Activated CD4-positive, alpha-beta T cell treated with anti-CD3 and anti-CD28 coated beads, Interleukin-10, Interleukin-2, amounts not matched to agents 100 ng/mL and 50 ng/mL, durations not matched to agents 16 hours and 8 hours (primary cell): ENCODE measurements around the gene MMEL1.

Experiments
- DNase-seq: peaks from one replicate; pipeline ENCODE4 v3.0.0-alpha.2; 2020

The MMEL1 gene

GRCh38 chr1:2541619-2542245 lies 91.1 kb downstream of the MMEL1 start:
- DNase-seq, result no peak

- DNase-seq, result no peak
These were observed 91.9 kb downstream of the MMEL1 start for GRCh38 chr1:2540816-2541492.
